ENCODE results near the gene PTGDR2. TPM values are rescaled to one million over a fixed set of nuclear protein-coding genes. Genes with fewer than 3 reads are reported as not detected.

The PTGDR2 gene
- total and polyA plus RNA-seq, 9 of the 15 experiments (the other 6 are each of a cell fraction or from before 2014, with no cell fraction given): 0.51 to 2.6 (median 1.6) TPM

GRCh38 chr11:60841797-60842667 lies 13.7 kb downstream of the PTGDR2 start, which contains the start of gene CCDC86 (continued):
- TF ChIP-seq ZNF592 (IDR thresholded peaks at IDR 0.05) (peak; percentile 60), RBM15 (IDR thresholded peaks at IDR 0.05; ENCODE audit: insufficient read depth, low read length) (no peak), MAFK (IDR thresholded peaks at IDR 0.05; ENCODE audit: low read length) (no peak; the same call in 1 of the 2 replicates), RNF2 (IDR thresholded peaks at IDR 0.05) (peak; percentile 51; the same call in 1 of the 2 replicates), ZC3H11A (IDR thresholded peaks at IDR 0.05; ENCODE audit: low read depth, low read length) (no peak), SREBF2 (CRISPR knock-in tag; IDR thresholded peaks at IDR 0.05) (peak; percentile 84; the same call in 1 of the 2 replicates), MEIS2 (IDR thresholded peaks at IDR 0.05; ENCODE audit: partially characterized antibody) (peak; percentile 99), ZNF436 (CRISPR knock-in tag; IDR thresholded peaks at IDR 0.05) (no peak), SPI1 (IDR thresholded peaks at IDR 0.05; ENCODE audit: borderline replicate concordance, low read depth, low read length) (no peak), GATAD2B (IDR thresholded peaks at IDR 0.05; ENCODE audit: borderline replicate concordance) (no peak), L3MBTL2 (IDR thresholded peaks at IDR 0.05) (peak; percentile 91), SAP30 (IDR thresholded peaks at IDR 0.05; ENCODE audit: borderline replicate concordance, insufficient read depth, low read depth, low read length, poor library complexity, severe bottlenecking) (peak; percentile 100), KDM4B (IDR thresholded peaks at IDR 0.05; ENCODE audit: borderline replicate concordance in 2 of 2, low read depth in 1 of 2) (0 out of 4 replicates have a peak, but pooled peaks of 1 of the 2 experiments have one; percentile 66), ETV5 (CRISPR knock-in tag; IDR thresholded peaks at IDR 0.05; ENCODE audit: low read depth) (peak; percentile 75), ZNF717 (CRISPR knock-in tag; IDR thresholded peaks at IDR 0.05) (no peak), NBN (IDR thresholded peaks at IDR 0.05; ENCODE audit: low read depth) (peak; percentile 98), DIDO1 (tag; IDR thresholded peaks at IDR 0.05; ENCODE audit: low read depth) (peak; percentile 100), HNRNPK (IDR thresholded peaks at IDR 0.05; ENCODE audit: low read depth, low read length, poor library complexity, severe bottlenecking) (no peak), PHF8 (IDR thresholded peaks at IDR 0.05; ENCODE audit: borderline replicate concordance, low read length) (peak; percentile 85; the same call in 1 of the 2 replicates), HDAC8 (tag; IDR thresholded peaks at IDR 0.05) (0 out of 2 replicates have a peak, but pooled peaks have one; percentile 35), ZNF551 (CRISPR knock-in tag; IDR thresholded peaks at IDR 0.05) (no peak), ZNF589 (CRISPR knock-in tag; IDR thresholded peaks at IDR 0.05; ENCODE audit: low read depth) (no peak), CCNT2 (IDR thresholded peaks at IDR 0.05; ENCODE audit: borderline replicate concordance, extremely low read depth, insufficient read length, low read depth, low read length) (peak; percentile 49)
- TF ChIP-seq, protein P1, sequence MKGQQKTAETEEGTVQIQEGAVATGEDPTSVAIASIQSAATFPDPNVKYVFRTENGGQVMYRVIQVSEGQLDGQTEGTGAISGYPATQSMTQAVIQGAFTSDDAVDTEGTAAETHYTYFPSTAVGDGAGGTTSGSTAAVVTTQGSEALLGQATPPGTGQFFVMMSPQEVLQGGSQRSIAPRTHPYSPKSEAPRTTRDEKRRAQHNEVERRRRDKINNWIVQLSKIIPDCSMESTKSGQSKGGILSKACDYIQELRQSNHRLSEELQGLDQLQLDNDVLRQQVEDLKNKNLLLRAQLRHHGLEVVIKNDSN (CRISPR knock-in tag; IDR thresholded peaks at IDR 0.05): peak; percentile 85

Data from K562 (cell line).